ENCODE measurements around the gene LIPC. TPM values are rescaled to one million over a fixed set of nuclear protein-coding genes. Genes with fewer than 3 reads are reported as not detected.

Gene LIPC
- total RNA-seq, 4 donors from 2014 or later: 0.48 to 8.2 (median 2.6) TPM; not detected in 1

- Histone ChIP-seq H3K27me3 (no peaks in the 10 kb centered on the region), H3K4me1 (peaks cover 5 to 35% (median 21%) of the 10 kb centered on the region in 4 donors), H3K36me3 (no peaks in the 10 kb centered on the region), H3K9me3 (no peaks in the 10 kb centered on the region), H3K4me3 (no peak overlapping the region), H3K27ac (peak overlapping the region; percentile 74 to 80 (median 77))
- 45 to 63% methylated on average over 1 of the region's 1 CpG for WGBS, 2 donors (ENCODE audit: low coverage in 1 of 2)
- DNase-seq: peak; percentile 80
- TF ChIP-seq CTCF (IDR thresholded peaks at IDR 0.05) (no peak), EP300 (IDR thresholded peaks at IDR 0.05; ENCODE audit: low read depth) (no peak), POLR2AphosphoS5 (IDR thresholded peaks at IDR 0.05) (peak in 1 of 3 donors; percentile 9), POLR2A (IDR thresholded peaks at IDR 0.05) (no peak)
- intact Hi-C loops (cut with DNase I; ENCODE audit: low total_unique reads): no loop called here
- in situ Hi-C loops (cut with MboI; ENCODE audit: low pct_ligation_motif_present in 1 of 4, low pct_unique_long_range_greater_than_20kb in 1 of 4, low sequenced_read_pairs in 3 of 4): no loop called here
Measured at GRCh38 chr15:58440922-58441321, 9.1 kb downstream of the LIPC start.

- Histone ChIP-seq H3K4me3 (no peak overlapping the region), H3K9me3 (no peaks in the 10 kb centered on the region), H3K27me3 (no peaks in the 10 kb centered on the region), H3K36me3 (no peaks in the 10 kb centered on the region), H3K4me1 (peaks cover 5 to 35% (median 21%) of the 10 kb centered on the region in 4 donors), H3K27ac (peak overlapping the region; percentile 74 to 80 (median 77))
- 83 to 87% methylated on average over 7 to 9 of the region's 9 CpGs for WGBS, 2 donors (ENCODE audit: low coverage in 1 of 2)
- TF ChIP-seq POLR2A (IDR thresholded peaks at IDR 0.05) (no peak), POLR2AphosphoS5 (IDR thresholded peaks at IDR 0.05) (no peak), CTCF (IDR thresholded peaks at IDR 0.05) (no peak), EP300 (IDR thresholded peaks at IDR 0.05; ENCODE audit: low read depth) (no peak)
- intact Hi-C loops (cut with DNase I; ENCODE audit: low total_unique reads) (no loop called here), in situ Hi-C loops (cut with MboI; ENCODE audit: low pct_ligation_motif_present in 1 of 4, low pct_unique_long_range_greater_than_20kb in 1 of 4, low sequenced_read_pairs in 3 of 4) (no loop called here)
- DNase-seq: no peak
Measured at GRCh38 chr15:58441376-58442070, 9.7 kb downstream of the LIPC start.

- H3K4me3 ChIP-seq: no peak overlapping the region
- in situ Hi-C loops (cut with MboI; ENCODE audit: low pct_ligation_motif_present in 1 of 4, low pct_unique_long_range_greater_than_20kb in 1 of 4, low sequenced_read_pairs in 3 of 4) (no loop called here), intact Hi-C loops (cut with DNase I; ENCODE audit: low total_unique reads) (no loop called here)
- peaks cover 5 to 36% (median 22%) of the 10 kb centered on the region in 4 donors for H3K4me1 ChIP-seq
- H3K27ac ChIP-seq: peak overlapping the region in 3 of 4 donors; percentile 77 to 80 (median 77)
- no peaks in the 10 kb centered on the region for H3K9me3 ChIP-seq
- TF ChIP-seq POLR2AphosphoS5 (IDR thresholded peaks at IDR 0.05): no peak
- no peak for TF ChIP-seq POLR2A (IDR thresholded peaks at IDR 0.05)
- TF ChIP-seq EP300 (IDR thresholded peaks at IDR 0.05; ENCODE audit: low read depth): no peak
- no peak for TF ChIP-seq CTCF (IDR thresholded peaks at IDR 0.05)
- WGBS, 2 donors (ENCODE audit: low coverage in 1 of 2): 71% methylated on average over 4 of the region's 4 CpGs; no CpG with 5 or more reads in 1 of the 2 donors
- no peaks in the 10 kb centered on the region for H3K36me3 ChIP-seq
- DNase-seq: no peak
- no peaks in the 10 kb centered on the region for H3K27me3 ChIP-seq
Measured at GRCh38 chr15:58442122-58442521, 10.3 kb downstream of the LIPC start.

GRCh38 chr15:58443308-58443707 lies 11.5 kb downstream of the LIPC start:
- H3K27ac ChIP-seq: no peak overlapping the region
- intact Hi-C loops (cut with DNase I; ENCODE audit: low total_unique reads) (no loop called here), in situ Hi-C loops (cut with MboI; ENCODE audit: low pct_ligation_motif_present in 1 of 4, low pct_unique_long_range_greater_than_20kb in 1 of 4, low sequenced_read_pairs in 3 of 4) (no loop called here)
- no peak for TF ChIP-seq CTCF (IDR thresholded peaks at IDR 0.05)
- no peak for TF ChIP-seq POLR2AphosphoS5 (IDR thresholded peaks at IDR 0.05)
- no peak for TF ChIP-seq EP300 (IDR thresholded peaks at IDR 0.05; ENCODE audit: low read depth)
- peaks cover 10 to 47% (median 33%) of the 10 kb centered on the region in 4 donors for H3K4me1 ChIP-seq
- no peak for DNase-seq
- H3K27me3 ChIP-seq: no peaks in the 10 kb centered on the region
- no peaks in the 10 kb centered on the region for H3K9me3 ChIP-seq
- H3K36me3 ChIP-seq: no peaks in the 10 kb centered on the region
- H3K4me3 ChIP-seq: no peak overlapping the region
- 90 to 92% methylated on average over 2 to 4 of the region's 4 CpGs for WGBS, 2 donors (ENCODE audit: low coverage in 1 of 2)
